ENCODE measurements around the gene SENP1.

SENP1 gene

DNA sequence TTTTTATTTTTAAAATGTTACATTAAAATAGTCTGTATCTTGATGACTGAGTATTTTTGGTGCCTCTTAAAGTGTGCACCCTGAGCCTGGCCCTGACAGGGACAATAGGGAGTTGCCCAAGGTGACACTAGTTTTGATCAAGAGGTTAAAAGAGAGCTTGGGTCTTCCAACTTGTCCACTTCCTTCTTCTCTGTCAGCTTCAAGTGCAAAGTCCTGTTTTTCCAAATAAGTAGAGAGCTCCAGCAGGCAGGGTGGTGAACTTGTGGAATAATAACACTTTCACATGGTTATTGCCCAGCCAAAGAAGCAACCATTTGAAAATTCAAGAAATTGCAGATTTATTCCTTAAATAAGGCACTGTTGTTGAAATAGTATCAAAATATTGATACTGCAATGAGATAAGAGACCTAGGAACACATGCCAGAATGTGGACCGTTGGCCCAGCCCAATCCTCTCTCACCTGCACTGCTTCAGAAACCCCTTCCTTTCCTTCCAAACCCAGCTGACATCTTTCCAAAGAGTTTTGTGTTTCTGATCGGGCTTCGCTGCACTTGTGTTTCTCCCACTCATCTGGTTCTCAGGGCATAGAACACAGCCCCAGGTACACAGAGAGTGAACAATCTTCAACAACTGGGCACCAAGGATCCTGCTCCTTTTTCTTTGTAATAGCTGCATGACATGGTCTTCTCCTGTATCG is 87.8 kb downstream of the SENP1 start:
- no peak for DNase-seq (ENCODE audit: low read depth in 3 of 3)

GRCh38 chr12:48017496-48017895 is 88.4 kb downstream of the SENP1 start:
- no peak for DNase-seq (ENCODE audit: low read depth in 3 of 3)

- DNase-seq (ENCODE audit: low read depth in 3 of 3): no peak
These were observed 89.4 kb downstream of the SENP1 start for GRCh38 chr12:48016373-48017020.

DNA sequence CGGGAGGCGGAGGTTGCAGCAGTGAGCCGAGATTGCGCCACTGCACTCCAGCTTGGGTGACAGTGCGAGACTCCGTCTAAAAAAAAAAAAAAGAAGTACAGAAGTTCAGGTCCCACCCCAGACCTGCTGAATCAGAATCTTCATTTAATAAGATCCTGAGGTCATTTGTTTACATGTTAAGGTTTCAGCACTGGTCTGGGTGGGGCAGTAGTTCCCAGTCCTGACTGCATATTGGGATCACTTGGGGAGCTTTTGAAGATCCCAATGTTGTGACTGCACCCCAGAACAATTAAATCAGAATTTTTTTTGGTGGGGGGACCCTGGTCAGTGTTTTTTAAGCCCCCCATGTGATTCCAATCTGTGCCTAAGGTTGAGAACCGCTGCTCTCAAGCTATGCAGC is 89.9 kb downstream of the SENP1 start:
- DNase-seq (ENCODE audit: low read depth in 3 of 3): no peak

- DNase-seq (ENCODE audit: low read depth in 3 of 3): no peak
These were observed 90.8 kb downstream of the SENP1 start for GRCh38 chr12:48015129-48015528.

- DNase-seq (ENCODE audit: low read depth in 3 of 3): no peak
These were observed 92.6 kb downstream of the SENP1 start for GRCh38 chr12:48013287-48013686.

- no peak for DNase-seq (ENCODE audit: low read depth in 3 of 3)
These were observed 93.8 kb downstream of the SENP1 start for GRCh38 chr12:48012070-48012469.

GRCh38 chr12:48010366-48010970 is 95.4 kb downstream of the SENP1 start:
- DNase-seq (ENCODE audit: low read depth in 3 of 3): no peak

- no peak for DNase-seq (ENCODE audit: low read depth in 3 of 3)
These were observed 96.4 kb downstream of the SENP1 start for GRCh38 chr12:48009471-48009870.

DNA sequence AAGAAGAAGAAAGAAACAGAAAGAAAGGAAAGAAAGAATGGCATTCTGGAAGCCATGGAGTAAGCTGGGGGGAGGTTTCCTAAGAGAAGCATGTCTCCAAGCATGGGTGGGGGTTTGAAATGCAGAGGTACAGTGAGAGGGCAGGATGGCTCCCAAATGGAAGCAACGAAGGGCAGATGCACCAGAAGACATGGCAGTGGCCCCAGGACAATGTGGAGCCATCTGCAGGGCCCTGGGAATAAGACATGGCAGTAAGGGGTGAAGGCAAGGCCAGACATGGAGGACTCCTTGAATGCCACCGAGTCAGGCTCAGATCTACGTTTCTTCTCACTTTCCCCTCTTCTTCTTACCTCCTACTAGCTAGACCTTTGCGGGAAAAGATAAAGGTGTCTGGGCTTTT is 96.9 kb downstream of the SENP1 start:
- DNase-seq (ENCODE audit: low read depth in 3 of 3): no peak

- DNase-seq (ENCODE audit: low read depth in 3 of 3): no peak
These were observed 97.5 kb downstream of the SENP1 start for GRCh38 chr12:48008349-48008748.

GRCh38 chr12:48007206-48007605 is 98.7 kb downstream of the SENP1 start:
- no peak for DNase-seq (ENCODE audit: low read depth in 3 of 3)

DNA sequence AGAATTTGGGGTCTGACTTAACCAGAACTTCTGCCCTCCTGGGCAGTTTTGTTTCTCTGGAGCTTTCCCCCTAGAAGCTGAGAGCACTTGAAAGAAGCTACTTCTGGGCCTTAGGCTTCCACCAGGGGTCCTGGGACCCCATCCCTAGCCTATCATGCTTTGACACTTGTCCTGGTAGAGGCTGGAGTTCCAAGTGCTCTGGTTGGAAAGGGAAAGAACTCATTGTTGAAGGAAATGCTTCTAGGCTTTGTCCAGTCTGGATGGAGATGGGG is 100.2 kb downstream of the SENP1 start:
- no peak for DNase-seq (ENCODE audit: low read depth in 3 of 3)

GRCh38 chr12:48005001-48005749 is 100.7 kb downstream of the SENP1 start:
- no peak for DNase-seq (ENCODE audit: low read depth in 3 of 3)

DNA sequence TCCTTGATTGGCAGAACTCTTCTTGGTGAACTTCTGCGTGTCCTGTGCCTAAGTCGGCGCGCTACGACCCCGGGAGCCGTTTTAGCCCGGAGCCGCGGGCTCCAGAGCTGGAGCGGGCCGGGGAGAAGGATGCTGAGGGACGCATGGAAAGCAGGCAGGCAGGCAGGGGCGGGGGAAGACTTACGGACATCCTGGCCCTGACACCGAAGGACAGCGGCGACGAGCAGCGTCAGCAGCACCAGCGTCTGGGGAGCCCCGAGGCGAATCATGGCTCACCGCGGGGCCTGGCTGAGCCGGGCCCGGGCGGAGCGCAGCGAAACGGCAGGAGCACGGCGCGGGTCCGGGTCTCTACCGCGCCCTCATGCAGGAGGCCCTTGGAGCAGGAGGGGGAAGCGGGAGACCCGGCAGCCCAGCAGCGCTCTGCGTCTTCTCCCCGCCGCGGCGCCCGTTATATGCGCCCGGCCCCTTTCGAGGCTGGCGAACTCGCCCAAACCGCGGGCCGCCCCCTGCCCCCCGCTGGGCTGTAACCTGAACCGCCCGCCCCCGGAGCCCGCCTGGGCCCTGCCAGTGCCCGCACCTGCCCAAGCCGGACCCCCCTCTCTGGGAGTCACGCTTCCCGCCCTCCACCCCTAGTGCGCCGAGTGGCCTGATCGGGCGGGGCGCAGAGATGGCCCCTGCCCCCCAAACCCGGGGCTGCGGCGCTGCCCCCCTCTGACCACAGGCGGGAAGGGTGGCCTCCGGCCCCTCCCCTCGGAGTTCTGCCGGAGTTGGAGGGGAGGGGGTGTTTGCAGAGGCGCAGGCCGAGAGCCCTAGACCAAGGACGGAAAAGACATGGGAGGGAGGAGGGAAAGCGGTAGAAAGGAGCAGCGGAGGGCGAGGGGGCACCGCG is 101.6 kb downstream of the SENP1 start, which contains the start of gene COL2A1:
Gene COL2A1, minus strand, starts transcription at position 424 of the 889 bp plus-strand sequence. Its CDS starts 155 bp downstream, at position 269.
- DNase-seq (ENCODE audit: low read depth in 3 of 3): no peak

GRCh38 chr12:48003226-48004052 is 102.4 kb downstream of the SENP1 start:
- DNase-seq (ENCODE audit: low read depth in 3 of 3): no peak

GRCh38 chr12:48002773-48003218 is 103.1 kb downstream of the SENP1 start:
- DNase-seq (ENCODE audit: low read depth in 3 of 3): no peak

DNA sequence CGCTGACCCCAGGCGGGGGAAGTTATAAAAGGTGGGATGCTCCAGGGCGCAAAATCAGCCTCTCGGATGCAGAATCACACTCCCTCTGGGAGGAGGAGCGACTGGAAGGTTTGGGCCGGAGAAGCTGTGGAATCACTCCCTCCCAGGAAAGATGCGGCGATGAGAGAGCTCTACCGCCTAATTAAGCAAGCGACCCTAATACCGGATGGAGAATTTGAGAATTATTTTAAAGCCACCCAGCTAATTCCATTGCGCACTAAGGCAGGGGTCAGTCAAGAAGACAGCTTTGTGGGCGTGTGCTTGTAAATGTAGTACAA is 103.5 kb downstream of the SENP1 start:
- DNase-seq (ENCODE audit: low read depth in 3 of 3): no peak

DNA sequence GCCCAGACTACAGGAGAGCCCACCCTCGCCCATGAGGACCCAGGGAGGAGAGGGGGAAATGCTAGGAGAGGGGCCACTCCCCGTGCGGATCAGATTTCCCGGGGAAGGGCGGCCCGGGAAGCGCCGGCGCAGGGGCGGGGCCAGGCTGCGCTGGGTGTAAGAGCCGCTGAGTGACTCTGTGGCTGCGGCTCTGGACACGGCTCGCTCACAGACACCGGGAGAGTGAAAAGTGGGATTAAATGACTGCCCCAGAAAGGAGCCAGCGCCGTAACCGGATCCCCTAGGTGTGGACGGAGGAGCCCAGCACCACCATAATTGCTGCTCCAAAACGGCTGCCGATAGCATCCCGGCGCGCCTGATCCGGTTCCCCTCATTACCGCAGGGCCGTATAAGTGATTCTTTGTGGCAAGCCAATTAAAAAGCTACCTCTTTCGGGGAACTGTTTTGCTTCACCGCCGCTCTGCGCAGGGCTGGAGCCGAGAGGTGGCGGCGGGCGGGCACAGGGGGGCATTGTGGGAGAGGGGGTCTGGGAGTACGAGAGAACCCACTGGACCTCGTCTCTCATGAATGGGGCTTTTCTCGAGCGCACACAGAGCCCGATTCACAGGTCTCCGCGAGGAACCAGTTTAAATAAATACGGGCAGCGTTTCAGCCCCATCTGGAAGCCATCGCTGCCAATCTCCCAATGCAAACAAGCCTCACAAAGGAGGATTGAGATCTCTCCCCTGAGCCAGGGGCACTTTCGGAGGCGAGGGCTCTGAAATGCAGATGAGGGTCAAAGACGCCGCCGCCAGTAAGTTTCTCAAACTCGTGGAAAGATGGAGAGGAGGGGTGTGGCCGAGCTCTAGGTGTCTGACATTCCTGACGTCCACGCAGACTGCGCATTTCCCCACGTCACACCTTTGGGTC is 104.1 kb downstream of the SENP1 start:
- DNase-seq (ENCODE audit: low read depth in 3 of 3): no peak
